Right cardiac atrium (tissue), 5 donors: ENCODE measurements around the gene FAM13A. TPM values are rescaled to one million over a fixed set of nuclear protein-coding genes. Genes with fewer than 3 reads are reported as not detected.

Experiments used
- ATAC-seq, 2 donors: fragments of 200-7000 bp; cut with Tn5 transposase; one replicate each; pipeline versions ENCODE4 v1.8.0 to v1.9.1; 2020; ENCODE audit warnings: moderate library complexity in 2 of 2, mild to moderate bottlenecking in 1 of 2
- DNase-seq, 3 donors: peaks; one replicate each; pipeline ENCODE4 v3.0.0-alpha.2; 2020
- H3K27ac ChIP-seq: one replicate; pipeline ENCODE4 v1.5.1; 2013; ENCODE audit warnings: mild to moderate bottlenecking, low read length, control low read depth, moderate library complexity
- H3K27me3 ChIP-seq: one replicate; pipeline ENCODE4 v1.6.1; 2013; ENCODE audit not compliant: control insufficient read depth, insufficient read depth
- H3K4me1 ChIP-seq: one replicate; pipeline ENCODE4 v1.6.1; 2013; ENCODE audit warnings: low read length; ENCODE audit not compliant: control insufficient read depth, insufficient read depth
- H3K4me3 ChIP-seq: one replicate; pipeline ENCODE4 v1.5.1; 2013; ENCODE audit warnings: low read length, control low read depth
- H3K9me3 ChIP-seq: one replicate; pipeline ENCODE4 v1.6.1; 2013; ENCODE audit warnings: low read length; ENCODE audit not compliant: control insufficient read depth
- WGBS: extraction: QIAGEN DNeasy Blood & Tissue Kit; methylation state at CpG from one replicate; pipeline ENCODE4 v1.1.7; 2013; 5-methylcytosine and 5-hydroxymethylcytosine counted together
- intact Hi-C, 4 donors: fragments of 100-400 bp; cut with DNase I; formaldehyde crosslinking; loops; one replicate each; pipeline versions ENCODE4 v1.11.0 to v1.14.0; 2022 to 2023
- long read RNA-seq, 4 donors: library from polyadenylated mRNA; unstranded; transcript quantifications; one replicate each; pipeline ENCODE4 v2.0.0, GENCODE V29; 2020 to 2021
- polyA plus RNA-seq: library from polyadenylated mRNA; stranded (reverse); fragments of 200-250 nt; gene quantifications from one replicate; pipeline ENCODE4 v1.2.3, GENCODE V29; 2013
- total RNA-seq, 4 donors: library from RNA; stranded (reverse); fragmentation: NEBNext Ultra II Directional; extraction: Animal tissue kit (Norgen Biotek cat#: 25700); gene quantifications; one replicate each; pipeline ENCODE4 v1.2.1, GENCODE V29; 2021
- donor health status: healthy with polysubstance abuse.
- donor health status: DM: no; HTN: yes; CAD: no.
- donor health status: DM: no; HTN: no; CAD: no.
- donor health status: DM: no; HTN: yes; CAD: no; lungs with severe emphysema.
- donor health status: DM: yes; HTN: yes; CAD: no.

FAM13A gene
- total RNA-seq = 10 to 100 TPM in 3 of 4 donors, 1 to 10 TPM in 1; 8.8 to 18.5 (median 17.2) TPM
- 9.8 TPM for polyA plus RNA-seq
- long read RNA-seq, donor 1, partial matches to known transcripts = 7 of 25 reads
- long read RNA-seq, donor 1, other reads (novel, unspliced or antisense) = 10 of 25 reads
- long read RNA-seq, donor 2, full-length matches to known transcripts = 5 of 13 reads
- long read RNA-seq, donor 2, partial matches to known transcripts = 4 of 13 reads
- long read RNA-seq, donor 2, other reads (novel, unspliced or antisense) = 4 of 13 reads
- long read RNA-seq, donor 3, full-length matches to known transcripts = 7 of 17 reads
- long read RNA-seq, donor 3, partial matches to known transcripts = 5 of 17 reads
- long read RNA-seq, donor 3, other reads (novel, unspliced or antisense) = 5 of 17 reads
- long read RNA-seq, donor 4, partial matches to known transcripts = 1 of 8 reads
- long read RNA-seq, donor 4, other reads (novel, unspliced or antisense) = 4 of 8 reads

DNA sequence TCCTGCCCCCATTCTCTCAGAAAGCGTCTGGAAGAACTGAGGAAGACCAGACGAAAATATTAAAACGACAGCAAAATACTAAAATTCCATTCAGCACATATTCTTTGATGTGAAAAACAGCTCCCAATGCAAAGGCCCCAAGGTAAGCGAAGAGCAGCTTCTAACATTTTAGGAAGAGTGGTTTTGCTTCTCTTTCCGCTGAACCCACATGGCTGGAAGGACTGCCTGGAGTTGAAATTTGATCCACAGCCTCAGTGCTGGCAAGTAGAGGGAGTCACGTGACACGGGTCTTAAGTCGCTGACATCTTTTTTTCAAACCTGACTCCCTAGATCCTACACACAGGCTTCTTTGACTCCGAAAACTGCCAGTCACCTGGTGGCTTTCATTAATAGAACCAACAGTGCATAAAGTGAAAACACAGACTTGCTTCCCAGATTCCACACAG, at the start of gene FAM13A:
TSS of gene FAM13A (minus strand) at position 233 of the 446 bp plus-strand sequence. CDS start at position 12, 221 bp downstream.
- intact Hi-C loops = no loop called here
- ATAC-seq = peak; percentile 97

DNA sequence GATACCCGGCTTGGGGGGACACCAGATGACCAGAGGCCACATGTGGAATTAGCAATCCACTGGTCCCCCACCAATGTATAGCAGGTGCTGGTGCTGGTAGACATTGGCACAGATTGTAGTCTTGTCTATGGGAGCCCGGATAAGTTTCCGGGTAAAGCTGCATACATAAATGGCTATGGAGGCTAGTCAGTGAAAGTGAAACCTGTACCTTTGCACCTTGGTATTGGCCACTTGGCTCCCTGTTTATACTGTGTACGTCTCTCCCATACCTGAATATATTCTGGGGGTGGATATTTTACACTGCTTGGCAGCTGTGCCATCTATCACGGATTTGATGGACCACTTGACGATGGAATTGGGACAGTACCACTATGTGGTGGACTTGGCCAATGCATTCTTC, 48.7 kb upstream of the FAM13A start:
- no peaks in the 10 kb centered on the region for H3K9me3 ChIP-seq
- H3K4me3 ChIP-seq = no peak overlapping the region
- WGBS = 90% methylated on average over 6 of the region's 6 CpGs
- intact Hi-C loops = no loop called here
- ATAC-seq (no peak), DNase-seq (no peak)
- peaks cover 3% of the 10 kb centered on the region for H3K4me1 ChIP-seq
- H3K27ac ChIP-seq = no peak overlapping the region
- H3K27me3 ChIP-seq = no peaks in the 10 kb centered on the region

More for the DNA sequence above, at the start of gene FAM13A:
- Histone ChIP-seq H3K4me3 (peak within 1 kb of the TSS; percentile 77), H3K27me3 (no peaks in the 10 kb centered on the region), H3K4me1 (no peaks in the 10 kb centered on the region), H3K9me3 (no peaks in the 10 kb centered on the region), H3K27ac (no peak within 1 kb of the TSS)
- peak; percentile 79 to 90 (median 80) for DNase-seq
- 4% methylated on average over 9 of the region's 9 CpGs for WGBS

DNA sequence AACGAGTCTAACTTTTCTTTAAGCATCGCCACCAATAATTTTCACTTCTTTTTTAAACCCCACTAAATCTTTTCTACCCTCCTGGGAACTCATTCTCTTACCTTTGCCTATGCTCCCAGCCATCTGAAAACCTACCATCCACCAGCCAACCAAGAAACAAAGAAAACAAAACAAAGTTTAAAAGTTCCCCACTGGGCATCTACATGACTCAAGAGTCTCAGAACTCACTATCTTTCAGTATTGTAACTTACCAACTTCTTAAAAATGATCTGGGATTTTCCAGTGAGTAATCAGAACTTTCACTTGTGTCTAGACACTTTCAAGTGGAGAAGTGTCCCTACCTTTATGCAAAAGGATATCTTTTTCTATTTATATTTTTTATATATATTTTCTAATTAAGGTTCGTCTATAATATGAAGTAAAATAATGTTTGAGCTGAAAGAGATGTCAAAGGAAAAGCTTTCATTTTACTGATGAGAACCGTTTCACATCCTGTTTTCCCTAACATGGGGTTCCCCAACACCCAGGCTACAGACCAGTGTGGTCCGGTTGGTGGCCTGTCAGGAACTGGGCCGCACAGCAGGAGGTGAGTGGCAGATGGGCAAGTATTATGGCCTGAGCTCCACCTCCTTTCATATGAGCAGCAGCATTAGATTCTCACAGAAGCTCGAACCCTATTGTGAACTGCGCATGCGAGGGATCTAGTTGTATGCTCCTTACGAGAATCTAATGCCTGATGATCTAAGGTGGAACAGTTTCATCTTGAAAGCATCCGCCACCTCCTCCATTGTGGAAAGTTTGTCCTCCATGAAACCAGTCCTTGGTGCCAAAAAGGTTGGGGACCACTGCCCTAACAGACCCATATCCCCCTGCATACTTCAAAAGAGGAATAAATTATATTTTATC, 44.5 kb upstream of the FAM13A start:
- DNase-seq (peak in 1 of 3 donors; percentile 16), ATAC-seq (no peak)
- Histone ChIP-seq H3K27me3 (no peaks in the 10 kb centered on the region), H3K9me3 (no peaks in the 10 kb centered on the region), H3K27ac (no peak overlapping the region), H3K4me3 (no peak overlapping the region), H3K4me1 (no peaks in the 10 kb centered on the region)
- WGBS = 89% methylated on average over 11 of the region's 11 CpGs
- intact Hi-C loops = no loop called here

DNA sequence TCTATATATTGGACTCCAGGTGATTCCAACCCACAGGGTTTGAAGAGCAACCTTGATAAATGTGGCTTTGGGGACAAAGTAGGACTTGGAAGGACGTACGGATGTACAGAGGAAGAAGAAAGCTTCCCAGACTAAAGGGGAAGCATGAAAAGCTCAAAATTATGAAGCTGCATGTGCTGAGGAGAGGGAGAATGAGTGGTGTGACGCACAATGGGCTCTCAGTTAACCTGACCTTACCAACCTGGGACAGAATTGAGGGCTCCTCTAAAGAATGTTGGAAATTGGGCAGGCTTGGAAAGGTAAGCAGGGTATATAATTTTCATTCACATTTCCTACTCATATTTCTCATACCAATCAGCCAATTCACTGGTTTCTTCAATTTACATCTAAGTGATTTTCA, 43.9 kb upstream of the FAM13A start:
- Histone ChIP-seq H3K27me3 (no peaks in the 10 kb centered on the region), H3K27ac (no peak overlapping the region), H3K4me3 (no peak overlapping the region), H3K9me3 (no peaks in the 10 kb centered on the region), H3K4me1 (no peaks in the 10 kb centered on the region)
- intact Hi-C loops = no loop called here
- ATAC-seq (no peak), DNase-seq (no peak)
- 72% methylated on average over 3 of the region's 3 CpGs for WGBS

DNA sequence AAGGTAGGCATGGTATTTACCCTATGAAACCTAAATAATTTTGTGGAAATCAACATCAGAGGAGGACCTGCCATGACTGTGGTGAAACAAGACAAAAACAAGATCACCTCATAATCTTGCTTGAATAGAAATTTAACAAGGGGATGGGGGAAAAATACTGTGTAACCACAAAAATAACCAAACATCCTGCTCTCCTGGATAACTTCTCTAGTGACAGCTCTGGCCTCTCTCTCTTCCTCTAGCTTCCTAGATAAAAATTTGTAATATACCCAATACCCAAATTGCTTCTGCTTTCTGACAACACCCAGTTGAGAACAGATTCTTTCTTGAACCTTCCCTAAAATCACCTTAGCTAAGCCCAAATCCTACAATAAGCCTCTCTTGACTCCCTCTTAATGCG, 42.5 kb upstream of the FAM13A start:
- intact Hi-C loops = no loop called here
- no peak for ATAC-seq
- Histone ChIP-seq H3K4me3 (no peak overlapping the region), H3K27me3 (no peaks in the 10 kb centered on the region), H3K4me1 (no peaks in the 10 kb centered on the region), H3K9me3 (no peaks in the 10 kb centered on the region), H3K27ac (no peak overlapping the region)
- WGBS = 98% methylated on average over 1 of the region's 1 CpG
- DNase-seq = no peak

DNA sequence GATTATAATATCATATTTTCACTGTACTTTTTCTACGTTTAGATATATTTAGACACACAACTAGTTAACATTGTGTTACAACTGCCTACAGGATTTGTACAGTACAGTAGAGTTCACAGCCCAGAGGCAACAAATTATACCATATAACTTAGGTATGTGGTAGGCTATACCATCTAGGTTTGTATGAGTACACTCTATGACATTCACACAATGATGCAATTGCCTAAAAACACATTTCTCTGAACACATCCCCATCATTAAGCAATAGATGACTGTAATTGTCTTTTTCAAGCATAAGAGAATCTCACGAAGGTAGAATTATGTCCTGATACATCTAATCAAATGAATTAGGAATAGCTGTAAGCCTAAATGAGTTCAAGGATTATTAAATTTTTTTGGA, 42.0 kb upstream of the FAM13A start:
- Histone ChIP-seq H3K9me3 (no peaks in the 10 kb centered on the region), H3K4me3 (no peak overlapping the region), H3K4me1 (no peaks in the 10 kb centered on the region), H3K27me3 (no peaks in the 10 kb centered on the region), H3K27ac (no peak overlapping the region)
- ATAC-seq = no peak
- no peak for DNase-seq
- intact Hi-C loops = no loop called here
- WGBS = 73% methylated on average over 2 of the region's 2 CpGs

DNA sequence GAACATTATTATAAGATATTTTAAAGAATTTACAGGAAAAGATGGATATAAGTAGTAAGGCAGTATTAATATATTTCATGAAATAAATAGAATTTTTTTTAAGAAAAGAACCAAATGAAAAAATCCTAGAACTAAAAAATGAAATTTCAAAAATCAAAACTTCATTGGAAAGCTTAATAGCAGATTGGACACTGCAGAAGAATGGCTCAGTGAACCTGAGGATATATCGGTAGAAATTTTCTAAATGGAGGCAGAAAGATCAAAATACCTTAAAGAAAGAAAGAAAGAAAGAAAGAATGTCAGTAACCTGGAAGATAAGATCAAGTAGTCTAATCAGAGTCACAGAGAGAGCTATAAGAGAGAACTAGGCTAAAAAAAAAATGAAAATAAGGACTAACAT, 21.3 kb upstream of the FAM13A start:
- H3K27me3 ChIP-seq = no peaks in the 10 kb centered on the region
- no peak overlapping the region for H3K4me3 ChIP-seq
- DNase-seq (no peak), ATAC-seq (no peak)
- H3K4me1 ChIP-seq = no peaks in the 10 kb centered on the region
- 97% methylated on average over 1 of the region's 1 CpG for WGBS
- no peaks in the 10 kb centered on the region for H3K9me3 ChIP-seq
- H3K27ac ChIP-seq = no peak overlapping the region
- intact Hi-C loops = no loop called here

DNA sequence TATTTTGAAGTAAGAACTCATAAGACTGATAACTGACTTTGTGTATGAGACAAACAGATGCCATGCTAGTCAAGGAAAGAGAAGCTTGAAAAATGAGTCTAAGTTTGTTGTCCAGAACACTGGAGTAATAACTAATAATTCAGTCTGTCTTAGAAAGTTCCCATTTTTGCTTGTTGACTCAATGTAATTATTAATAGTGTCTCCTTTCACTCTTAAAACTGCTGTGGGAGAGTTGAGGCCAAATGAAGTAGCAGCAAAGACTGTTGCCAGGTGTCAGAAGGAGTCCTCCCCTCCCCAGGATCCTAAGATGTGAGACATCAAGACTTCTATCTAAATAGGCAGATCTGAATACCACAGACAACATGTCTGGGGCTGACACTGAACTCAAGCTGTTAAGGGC, 20.8 kb upstream of the FAM13A start:
- intact Hi-C loops = no loop called here
- no peaks in the 10 kb centered on the region for H3K9me3 ChIP-seq
- H3K27me3 ChIP-seq = no peaks in the 10 kb centered on the region
- no peak overlapping the region for H3K4me3 ChIP-seq
- no peak overlapping the region for H3K27ac ChIP-seq
- DNase-seq (no peak), ATAC-seq (no peak)
- no peaks in the 10 kb centered on the region for H3K4me1 ChIP-seq

DNA sequence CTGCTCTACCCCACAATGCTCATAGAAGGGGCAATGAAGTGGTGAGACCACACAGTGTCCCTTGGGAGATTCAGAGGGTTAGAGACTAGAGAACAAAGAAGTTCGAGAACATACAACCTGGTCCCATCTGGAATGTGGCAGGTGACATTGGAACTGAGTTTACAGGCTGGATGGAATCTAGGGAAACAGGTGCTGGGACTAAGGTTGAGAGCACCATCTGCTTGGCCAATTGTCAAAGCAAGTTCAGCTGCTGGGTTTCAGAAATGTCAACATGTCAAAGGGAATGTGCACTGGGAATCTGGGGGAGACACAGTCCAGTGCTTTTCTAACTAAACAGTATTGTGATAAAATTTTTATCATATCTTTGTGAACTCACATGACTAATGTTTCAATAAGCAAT, 15.9 kb upstream of the FAM13A start:
- Histone ChIP-seq H3K4me1 (no peaks in the 10 kb centered on the region), H3K9me3 (no peaks in the 10 kb centered on the region), H3K27ac (no peak overlapping the region), H3K4me3 (no peak overlapping the region), H3K27me3 (no peaks in the 10 kb centered on the region)
- DNase-seq = no peak
- no peak for ATAC-seq
- 87% methylated on average over 1 of the region's 1 CpG for WGBS
- intact Hi-C loops = no loop called here

DNA sequence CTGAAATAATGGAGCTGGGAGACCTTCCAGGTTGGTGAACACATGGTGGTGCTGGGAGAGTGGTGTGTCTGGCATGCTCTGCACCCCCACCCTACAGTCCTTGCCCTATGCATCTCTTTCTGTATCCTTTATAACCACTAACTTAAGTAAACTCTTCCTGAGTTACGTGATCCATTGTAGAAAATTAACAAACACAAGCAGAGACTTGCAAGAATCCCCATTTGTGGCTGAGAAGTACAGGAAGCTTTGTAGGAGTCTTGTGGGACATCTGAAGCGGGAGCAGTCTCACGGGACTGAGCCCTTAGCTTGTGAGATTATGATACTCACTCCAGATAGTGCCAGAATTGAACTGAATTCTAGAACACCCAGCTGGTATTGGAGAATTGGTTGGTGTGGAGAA, 14.3 kb upstream of the FAM13A start:
- intact Hi-C loops = no loop called here
- no peaks in the 10 kb centered on the region for H3K4me1 ChIP-seq

DNA sequence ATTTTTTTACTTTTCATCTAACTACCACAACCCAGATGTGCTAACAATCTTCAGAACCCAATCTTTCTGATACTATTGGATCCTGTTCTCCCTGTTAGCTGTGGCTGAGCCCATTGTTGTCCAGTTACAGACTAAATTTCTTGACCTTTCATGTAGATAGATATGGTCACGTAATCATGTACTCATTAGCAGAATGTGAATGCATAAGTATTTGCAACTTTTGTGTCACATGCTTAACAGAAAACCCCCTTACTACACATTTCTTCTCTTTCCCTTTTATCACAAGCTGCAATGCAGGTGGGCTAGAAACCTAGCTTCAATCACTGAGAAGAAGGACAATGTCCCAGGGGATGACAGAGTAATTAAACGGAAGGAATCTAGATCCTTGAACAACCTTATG, 13.1 kb upstream of the FAM13A start:
- WGBS = 87% methylated on average over 2 of the region's 2 CpGs
- Histone ChIP-seq H3K9me3 (no peaks in the 10 kb centered on the region), H3K27me3 (no peaks in the 10 kb centered on the region), H3K4me1 (no peaks in the 10 kb centered on the region), H3K27ac (no peak overlapping the region), H3K4me3 (no peak overlapping the region)
- no peak for DNase-seq
- no peak for ATAC-seq
- intact Hi-C loops = no loop called here

More for the DNA sequence above, 14.3 kb upstream of the FAM13A start:
- Histone ChIP-seq H3K27ac (no peak overlapping the region), H3K9me3 (no peaks in the 10 kb centered on the region), H3K4me3 (no peak overlapping the region), H3K27me3 (no peaks in the 10 kb centered on the region)
- ATAC-seq (no peak), DNase-seq (no peak)
- WGBS = 79% methylated on average over 3 of the region's 3 CpGs
